IMR-90 (cell line): Measurements from ENCODE around the gene AFM. TPM values are rescaled to one million over a fixed set of nuclear protein-coding genes. Genes with fewer than 3 reads are reported as not detected.

ENCODE experiments used
- ATAC-seq: fragments of 200-7000 bp; cut with Tn5 transposase; 2 replicates; pipeline ENCODE4 v1.9.1; 2020; ENCODE audit warnings: low read depth, mild to moderate bottlenecking, moderate library complexity
- BruUV-seq: library from RNA; stranded (reverse); fragments of 400-500 nt; replicated peaks from 2 replicates; lab custom pipeline; 2021; lab: Mats Ljungman, UMichigan
- CTCF ChIA-PET: fragments of 300-600 bp; formaldehyde crosslinking; extraction: SDS; loops from one replicate; lab custom pipeline; 2021; ENCODE audit warnings: antibody characterized with exemption; lab: Yijun Ruan, JAX
- POLR2A ChIA-PET: fragments of 300-600 bp; sonication (Branson Sonifier 250); formaldehyde crosslinking; loops from one replicate; lab custom pipeline; 2022; ENCODE audit warnings: antibody characterized with exemption; ENCODE audit not compliant: unreplicated experiment; lab: Charles Lee
- DNase-seq: peaks from one replicate; pipeline ENCODE4 v3.0.0; 2013
- H2AFZ ChIP-seq: replicated peaks from 2 replicates; pipeline ENCODE3; 2013; ENCODE audit warnings: low read length, mild to moderate bottlenecking; ENCODE audit not compliant: poor library complexity
- H2AK5ac ChIP-seq: 2 replicates; pipeline ENCODE4 v1.6.1; 2013; ENCODE audit warnings: low read depth, low read length, inconsistent platforms
- H2AK9ac ChIP-seq: replicated peaks from 2 replicates; pipeline ENCODE3; 2013; ENCODE audit warnings: mild to moderate bottlenecking, low read depth, low read length, moderate library complexity; ENCODE audit not compliant: poor library complexity
- H2BK120ac ChIP-seq: 2 replicates; pipeline ENCODE4 v1.6.1; 2013; ENCODE audit warnings: low read depth, low read length, inconsistent platforms
- H2BK15ac ChIP-seq: 3 replicates; pipeline ENCODE4 v1.6.1; 2013; ENCODE audit warnings: low read depth, low read length, inconsistent platforms
- H2BK20ac ChIP-seq: 2 replicates; pipeline ENCODE4 v1.6.1; 2013; ENCODE audit warnings: low read depth, mild to moderate bottlenecking, inconsistent platforms, low read length, moderate library complexity
- H2BK5ac ChIP-seq: 2 replicates; pipeline ENCODE4 v1.6.1; 2013; ENCODE audit warnings: mild to moderate bottlenecking, low read depth, low read length, inconsistent platforms; ENCODE audit not compliant: poor library complexity, severe bottlenecking
- H3K14ac ChIP-seq: replicated peaks from 2 replicates; pipeline ENCODE4 v1.6.1; 2013; ENCODE audit warnings: low read depth, low read length, inconsistent platforms
- H3K18ac ChIP-seq: 2 replicates; pipeline ENCODE4 v1.6.1; 2013; ENCODE audit warnings: low read depth, low read length, control low read depth
- H3K23ac ChIP-seq: 2 replicates; pipeline ENCODE4 v1.6.1; 2013; ENCODE audit warnings: low read depth, low read length, inconsistent platforms
- H3K27ac ChIP-seq: 2 replicates; pipeline ENCODE4 v1.5.1; 2013; ENCODE audit warnings: mild to moderate bottlenecking, control low read depth, low read length; ENCODE audit not compliant: insufficient read depth
- H3K27me3 ChIP-seq: 2 replicates; pipeline ENCODE4 v1.6.1; 2013; ENCODE audit warnings: low read length; ENCODE audit not compliant: control insufficient read depth, insufficient read depth
- H3K36me3 ChIP-seq: 2 replicates; pipeline ENCODE4 v1.6.1; 2013; ENCODE audit warnings: low read length, mixed read lengths; ENCODE audit not compliant: control insufficient read depth, insufficient read depth
- H3K4ac ChIP-seq: 2 replicates; pipeline ENCODE4 v1.6.1; 2013; ENCODE audit warnings: low read depth, low read length, inconsistent platforms
- H3K4me1 ChIP-seq: 2 replicates; pipeline ENCODE4 v1.6.1; 2013; ENCODE audit warnings: low read length, mixed read lengths; ENCODE audit not compliant: control insufficient read depth, insufficient read depth
- H3K4me2 ChIP-seq: 2 replicates; pipeline ENCODE4 v1.6.1; 2013; ENCODE audit warnings: low read depth, mild to moderate bottlenecking, control low read depth, low read length, moderate library complexity
- H3K4me3 ChIP-seq: 2 replicates; pipeline ENCODE4 v1.5.1; 2013; ENCODE audit warnings: low read depth, mild to moderate bottlenecking, control low read depth, low read length, moderate library complexity; ENCODE audit not compliant: insufficient read depth
- H3K56ac ChIP-seq: 2 replicates; pipeline ENCODE4 v1.6.1; 2013; ENCODE audit warnings: low read length, inconsistent platforms; ENCODE audit not compliant: insufficient read depth; ENCODE audit errors: extremely low read depth
- H3K79me1 ChIP-seq, 2 experiments: 2 replicates each; pipeline ENCODE4 v1.6.1; 2013; ENCODE audit warnings: low read length in 2 of 2, inconsistent platforms in 1 of 2, low read depth in 1 of 2
- H3K9ac ChIP-seq: 2 replicates; pipeline ENCODE4 v1.6.1; 2013; ENCODE audit warnings: low read depth, low read length, control low read depth
- H3K9me1 ChIP-seq: 2 replicates; pipeline ENCODE4 v1.6.1; 2013; ENCODE audit warnings: low read length, inconsistent platforms; ENCODE audit not compliant: insufficient read depth
- H3K9me3 ChIP-seq: 2 replicates; pipeline ENCODE4 v1.6.1; 2013; ENCODE audit warnings: low read length; ENCODE audit not compliant: control insufficient read depth, insufficient read depth
- H4K20me1 ChIP-seq: 2 replicates; pipeline ENCODE4 v1.6.1; 2013; ENCODE audit warnings: low read length, inconsistent platforms; ENCODE audit not compliant: insufficient read depth
- H4K5ac ChIP-seq: 2 replicates; pipeline ENCODE4 v1.6.1; 2013; ENCODE audit warnings: mild to moderate bottlenecking, low read depth, low read length, control low read depth
- H4K8ac ChIP-seq, 2 experiments: 2 replicates each; pipeline ENCODE4 v1.6.1; 2013; ENCODE audit warnings: low read depth in 2 of 2, low read length in 2 of 2, control low read depth in 1 of 2, inconsistent platforms in 1 of 2
- H4K91ac ChIP-seq: 2 replicates; pipeline ENCODE4 v1.6.1; 2013; ENCODE audit warnings: low read depth, low read length, inconsistent platforms; ENCODE audit not compliant: insufficient read depth
- CEBPB ChIP-seq: IDR thresholded peaks from 2 replicates; pipeline ENCODE4 v1.6.1; 2012; ENCODE audit warnings: low read depth, low read length, improper control_type of control experiment
- CHD1 ChIP-seq: IDR thresholded peaks from 2 replicates; pipeline ENCODE4 v1.6.1; 2012; ENCODE audit warnings: low read depth, low read length, improper control_type of control experiment
- FOS ChIP-seq: fragments of 150-350 bp; IDR thresholded peaks from 2 replicates; pipeline ENCODE4 v1.6.1; 2016; ENCODE audit warnings: low read depth, low read length
- MAFK ChIP-seq: IDR thresholded peaks from 2 replicates; pipeline ENCODE4 v1.6.1; 2012; ENCODE audit warnings: low read depth, low read length, improper control_type of control experiment
- MAZ ChIP-seq: IDR thresholded peaks from 2 replicates; pipeline ENCODE4 v1.6.1; 2012; ENCODE audit warnings: low read depth, mild to moderate bottlenecking, low read length, improper control_type of control experiment, moderate library complexity, borderline replicate concordance
- MXI1 ChIP-seq: IDR thresholded peaks from 2 replicates; pipeline ENCODE4 v1.6.1; 2012; ENCODE audit warnings: low read depth, mild to moderate bottlenecking, low read length, moderate library complexity, borderline replicate concordance
- NFE2L2 ChIP-seq: fragments of 150-350 bp; IDR thresholded peaks from 2 replicates; pipeline ENCODE4 v1.6.1; 2016; ENCODE audit warnings: low read depth, mild to moderate bottlenecking, low read length
- RAD21 ChIP-seq: IDR thresholded peaks from 2 replicates; pipeline ENCODE4 v1.6.1; 2012; ENCODE audit warnings: low read length, improper control_type of control experiment
- RCOR1 ChIP-seq: IDR thresholded peaks from 2 replicates; pipeline ENCODE4 v1.6.1; 2012; ENCODE audit warnings: mild to moderate bottlenecking, low read length, improper control_type of control experiment; ENCODE audit not compliant: insufficient replicate concordance
- RFX5 ChIP-seq: IDR thresholded peaks from 2 replicates; pipeline ENCODE4 v1.8.0; 2012; ENCODE audit warnings: low read depth, mild to moderate bottlenecking, low read length, moderate library complexity
- SMC3 ChIP-seq: fragments of 150-350 bp; IDR thresholded peaks from 2 replicates; pipeline ENCODE4 v1.6.1; 2016; ENCODE audit warnings: low read depth, mild to moderate bottlenecking, antibody characterized with exemption, low read length, moderate library complexity
- WGBS, 2 experiments: methylation state at CpG; one replicate each; pipeline versions ENCODE4 v1.1.5 to v1.1.7; 2013; ENCODE audit warnings: missing lambda C conversion rate in 2 of 2; ENCODE audit not compliant: insufficient read length in 1 of 2; ENCODE audit errors: extremely low coverage in 2 of 2; 5-methylcytosine and 5-hydroxymethylcytosine counted together
- dilution Hi-C: fragments of 300-500 bp; cut with HindIII; formaldehyde crosslinking; loops from one replicate; pipeline ENCODE4 v1.14.3; 2018; ENCODE audit warnings: low sequenced_read_pairs; ENCODE audit not compliant: unreplicated experiment
- in situ Hi-C: fragments of 300-500 bp; cut with MboI; formaldehyde crosslinking; loops from 3 replicates; pipeline ENCODE4 v1.14.3; 2019; ENCODE audit warnings: low sequenced_read_pairs, inconsistent platforms, mixed read lengths
- intact Hi-C: fragments of 100-400 bp; cut with micrococcal nuclease; formaldehyde crosslinking; loops from 2 replicates; pipeline ENCODE4 v1.10.0; 2022
- polyA plus RNA-seq, 3 experiments: library from polyadenylated mRNA; depleted of rRNA; stranded (reverse); fragments of >200 nt; gene quantifications; 2 replicates each; pipeline ENCODE4 v1.2.3, GENCODE V29; 2012; ENCODE audit warnings: low replicate concordance in 1 of 3
- total RNA-seq: library from RNA; depleted of rRNA; stranded (reverse); fragments of >200 nt; gene quantifications from 2 replicates; pipeline ENCODE4 v1.2.3, GENCODE V29; 2012
- TF ChIP-seq, protein P1 (sequence below): conservative IDR thresholded peaks from 2 replicates; pipeline ENCODE4 v1.5.1; 2012; ENCODE audit warnings: mild to moderate bottlenecking, low read depth, low read length, improper control_type of control experiment
- TF ChIP-seq, protein P2 (sequence below): fragments of 150-350 bp; IDR thresholded peaks from 2 replicates; pipeline ENCODE4 v1.6.1; 2017; ENCODE audit warnings: mild to moderate bottlenecking, antibody characterized with exemption, low read length, low read depth

Gene AFM
- total and polyA plus RNA-seq, 2 of the 4 experiments (the other 2 are of a cell fraction), result not detected

GRCh38 chr4:73450398-73451004 lies 31.0 kb upstream of the AFM start:
- peak overlapping the region; percentile 66 for H4K91ac ChIP-seq
- peak overlapping the region; percentile 2; the same call in 1 of the 2 replicates for H3K56ac ChIP-seq
- H3K36me3 ChIP-seq, result no peaks in the 10 kb centered on the region
- no peaks in the 10 kb centered on the region for H3K9me3 ChIP-seq
- peak overlapping the region; percentile 79 for H3K27ac ChIP-seq
- H2BK120ac ChIP-seq, result peak overlapping the region; percentile 92
- peak overlapping the region; percentile 65 for H4K5ac ChIP-seq
- H3K18ac ChIP-seq, result peak overlapping the region; percentile 54
- intact Hi-C loops (loop anchor here (5.0 kb wide), 1 partner anchor 108 kb away; no protein-coding TSS in a partner anchor), dilution Hi-C loops (no loop called here), in situ Hi-C loops (no loop called here)
- 23% methylated on average over 4 of the region's 9 CpGs; no CpG with 5 or more reads in 1 of the 2 experiments for WGBS, 2 experiments
- no peaks in the 10 kb centered on the region for H3K79me1 ChIP-seq
- peak overlapping the region; percentile 1; the same call in 1 of the 3 replicates for H2BK15ac ChIP-seq
- peak overlapping the region; percentile 85 for H2AFZ ChIP-seq
- peak overlapping the region; percentile 77 for H2BK20ac ChIP-seq
- TF ChIP-seq, protein P1, sequence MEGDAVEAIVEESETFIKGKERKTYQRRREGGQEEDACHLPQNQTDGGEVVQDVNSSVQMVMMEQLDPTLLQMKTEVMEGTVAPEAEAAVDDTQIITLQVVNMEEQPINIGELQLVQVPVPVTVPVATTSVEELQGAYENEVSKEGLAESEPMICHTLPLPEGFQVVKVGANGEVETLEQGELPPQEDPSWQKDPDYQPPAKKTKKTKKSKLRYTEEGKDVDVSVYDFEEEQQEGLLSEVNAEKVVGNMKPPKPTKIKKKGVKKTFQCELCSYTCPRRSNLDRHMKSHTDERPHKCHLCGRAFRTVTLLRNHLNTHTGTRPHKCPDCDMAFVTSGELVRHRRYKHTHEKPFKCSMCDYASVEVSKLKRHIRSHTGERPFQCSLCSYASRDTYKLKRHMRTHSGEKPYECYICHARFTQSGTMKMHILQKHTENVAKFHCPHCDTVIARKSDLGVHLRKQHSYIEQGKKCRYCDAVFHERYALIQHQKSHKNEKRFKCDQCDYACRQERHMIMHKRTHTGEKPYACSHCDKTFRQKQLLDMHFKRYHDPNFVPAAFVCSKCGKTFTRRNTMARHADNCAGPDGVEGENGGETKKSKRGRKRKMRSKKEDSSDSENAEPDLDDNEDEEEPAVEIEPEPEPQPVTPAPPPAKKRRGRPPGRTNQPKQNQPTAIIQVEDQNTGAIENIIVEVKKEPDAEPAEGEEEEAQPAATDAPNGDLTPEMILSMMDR, result no peak
- TF ChIP-seq RAD21 (no peak), MAZ (no peak), MAFK (peak; percentile 61), RFX5 (no peak), FOS (no peak), CEBPB (no peak), NFE2L2 (peak; percentile 93), MXI1 (no peak), CHD1 (no peak), SMC3 (no peak), RCOR1 (no peak)
- TF ChIP-seq, protein P2, sequence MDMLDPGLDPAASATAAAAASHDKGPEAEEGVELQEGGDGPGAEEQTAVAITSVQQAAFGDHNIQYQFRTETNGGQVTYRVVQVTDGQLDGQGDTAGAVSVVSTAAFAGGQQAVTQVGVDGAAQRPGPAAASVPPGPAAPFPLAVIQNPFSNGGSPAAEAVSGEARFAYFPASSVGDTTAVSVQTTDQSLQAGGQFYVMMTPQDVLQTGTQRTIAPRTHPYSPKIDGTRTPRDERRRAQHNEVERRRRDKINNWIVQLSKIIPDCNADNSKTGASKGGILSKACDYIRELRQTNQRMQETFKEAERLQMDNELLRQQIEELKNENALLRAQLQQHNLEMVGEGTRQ, result no peak
- no peak overlapping the region; the same call in 1 of the 2 replicates for H2AK5ac ChIP-seq
- ATAC-seq, result peak; percentile 85
- no peak overlapping the region for H3K9ac ChIP-seq
- DNase-seq, result peak; percentile 89
- H3K4me3 ChIP-seq, result no peak overlapping the region
- H4K8ac ChIP-seq, result peak overlapping the region; percentile 13 to 73; a peak in 3 of 4 replicates
- H3K4me1 ChIP-seq, result peaks cover 3% of the 10 kb centered on the region
- ChIA-PET POLR2A (interaction anchor here (1.1 kb wide), 1 partner anchor 10 kb away, joined by 3 read pairs; no protein-coding TSS in a partner anchor), CTCF (interaction anchor here (0.9 kb wide), 1 partner anchor 131 kb away, joined by 3 read pairs; no protein-coding TSS in a partner anchor)
- peak overlapping the region; percentile 11; the same call in 1 of the 2 replicates for H3K14ac ChIP-seq
- H3K4ac ChIP-seq, result peak overlapping the region; percentile 61
- BruUV-seq, result no TSS peak
- peak overlapping the region; percentile 89 for H2BK5ac ChIP-seq
- H3K9me1 ChIP-seq, result no peaks in the 10 kb centered on the region
- H2AK9ac ChIP-seq, result peak overlapping the region; percentile 38
- no peaks in the 10 kb centered on the region for H4K20me1 ChIP-seq
- peak overlapping the region; percentile 57 for H3K4me2 ChIP-seq
- H3K27me3 ChIP-seq, result no peaks in the 10 kb centered on the region
- H3K23ac ChIP-seq, result peak overlapping the region; percentile 29; the same call in 1 of the 2 replicates
